Neural cell (in vitro differentiated cells): ENCODE measurements around the gene PNCK.

ENCODE experiments used
- CTCF ChIP-seq: fragments of 450-650 bp; IDR thresholded peaks from 2 replicates; pipeline ENCODE4 v1.5.1; 2014; ENCODE audit warnings: antibody characterized with exemption, mild to moderate bottlenecking, moderate library complexity; ENCODE audit not compliant: poor library complexity, severe bottlenecking
- EP300 ChIP-seq: fragments of 450-650 bp; conservative IDR thresholded peaks from 2 replicates; pipeline ENCODE4 v1.6.1; 2014; ENCODE audit warnings: antibody characterized with exemption, mild to moderate bottlenecking, moderate library complexity; ENCODE audit not compliant: poor library complexity, severe bottlenecking
- POLR2AphosphoS5 ChIP-seq: IDR thresholded peaks from 2 replicates; pipeline ENCODE4 v1.6.1; 2012
- RAD21 ChIP-seq: fragments of 450-650 bp; conservative IDR thresholded peaks from 2 replicates; pipeline ENCODE4 v1.6.1; 2014; ENCODE audit warnings: antibody characterized with exemption, mild to moderate bottlenecking, moderate library complexity
- TAF1 ChIP-seq: IDR thresholded peaks from 2 replicates; pipeline ENCODE4 v1.6.1; 2012; ENCODE audit warnings: low read depth
- TF ChIP-seq, protein P1 (sequence below): IDR thresholded peaks from 2 replicates; pipeline ENCODE4 v1.6.1; 2012; ENCODE audit warnings: borderline replicate concordance

- TF ChIP-seq CTCF = no peak
- TF ChIP-seq EP300 = no peak
- TF ChIP-seq, protein P1, sequence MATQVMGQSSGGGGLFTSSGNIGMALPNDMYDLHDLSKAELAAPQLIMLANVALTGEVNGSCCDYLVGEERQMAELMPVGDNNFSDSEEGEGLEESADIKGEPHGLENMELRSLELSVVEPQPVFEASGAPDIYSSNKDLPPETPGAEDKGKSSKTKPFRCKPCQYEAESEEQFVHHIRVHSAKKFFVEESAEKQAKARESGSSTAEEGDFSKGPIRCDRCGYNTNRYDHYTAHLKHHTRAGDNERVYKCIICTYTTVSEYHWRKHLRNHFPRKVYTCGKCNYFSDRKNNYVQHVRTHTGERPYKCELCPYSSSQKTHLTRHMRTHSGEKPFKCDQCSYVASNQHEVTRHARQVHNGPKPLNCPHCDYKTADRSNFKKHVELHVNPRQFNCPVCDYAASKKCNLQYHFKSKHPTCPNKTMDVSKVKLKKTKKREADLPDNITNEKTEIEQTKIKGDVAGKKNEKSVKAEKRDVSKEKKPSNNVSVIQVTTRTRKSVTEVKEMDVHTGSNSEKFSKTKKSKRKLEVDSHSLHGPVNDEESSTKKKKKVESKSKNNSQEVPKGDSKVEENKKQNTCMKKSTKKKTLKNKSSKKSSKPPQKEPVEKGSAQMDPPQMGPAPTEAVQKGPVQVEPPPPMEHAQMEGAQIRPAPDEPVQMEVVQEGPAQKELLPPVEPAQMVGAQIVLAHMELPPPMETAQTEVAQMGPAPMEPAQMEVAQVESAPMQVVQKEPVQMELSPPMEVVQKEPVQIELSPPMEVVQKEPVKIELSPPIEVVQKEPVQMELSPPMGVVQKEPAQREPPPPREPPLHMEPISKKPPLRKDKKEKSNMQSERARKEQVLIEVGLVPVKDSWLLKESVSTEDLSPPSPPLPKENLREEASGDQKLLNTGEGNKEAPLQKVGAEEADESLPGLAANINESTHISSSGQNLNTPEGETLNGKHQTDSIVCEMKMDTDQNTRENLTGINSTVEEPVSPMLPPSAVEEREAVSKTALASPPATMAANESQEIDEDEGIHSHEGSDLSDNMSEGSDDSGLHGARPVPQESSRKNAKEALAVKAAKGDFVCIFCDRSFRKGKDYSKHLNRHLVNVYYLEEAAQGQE = no peak
- TF ChIP-seq RAD21 = no peak
- no peak for TF ChIP-seq TAF1
- no peak for TF ChIP-seq POLR2AphosphoS5
Measured at GRCh38 chrX:153706799-153707198, 33.2 kb upstream of the PNCK start.
